Trophoblast cell (in vitro differentiated cells and primary cell): Measurements from ENCODE around the gene CNPPD1.

ENCODE experiments used
- DNase-seq, 2 donors: peaks; one replicate each; pipeline ENCODE4 v3.0.0-alpha.2; 2016
- H2AFZ ChIP-seq: 2 replicates; pipeline ENCODE4 v1.6.1; 2013; ENCODE audit warnings: low read length, moderate library complexity, mild to moderate bottlenecking; ENCODE audit not compliant: insufficient read depth, poor library complexity
- H2AK5ac ChIP-seq: 2 replicates; pipeline ENCODE4 v1.6.1; 2013; ENCODE audit warnings: mild to moderate bottlenecking, low read length
- H2BK120ac ChIP-seq: 2 replicates; pipeline ENCODE4 v1.6.1; 2013; ENCODE audit warnings: low read length, mild to moderate bottlenecking, moderate library complexity; ENCODE audit not compliant: insufficient read depth, poor library complexity
- H2BK12ac ChIP-seq: 2 replicates; pipeline ENCODE4 v1.6.1; 2013; ENCODE audit warnings: mild to moderate bottlenecking, low read length, moderate library complexity
- H2BK5ac ChIP-seq: 2 replicates; pipeline ENCODE4 v1.6.1; 2013; ENCODE audit warnings: low read length, low read depth, moderate library complexity, mild to moderate bottlenecking; ENCODE audit not compliant: poor library complexity
- H3K14ac ChIP-seq: 2 replicates; pipeline ENCODE4 v1.6.1; 2013; ENCODE audit warnings: mild to moderate bottlenecking, low read length
- H3K18ac ChIP-seq: 2 replicates; pipeline ENCODE4 v1.6.1; 2013; ENCODE audit warnings: mild to moderate bottlenecking, low read length
- H3K23ac ChIP-seq: 2 replicates; pipeline ENCODE4 v1.6.1; 2013; ENCODE audit warnings: low read length
- H3K27ac ChIP-seq: 2 replicates; pipeline ENCODE4 v1.5.1; 2013; ENCODE audit warnings: low read depth, mild to moderate bottlenecking, inconsistent platforms, low read length, moderate library complexity
- H3K27me3 ChIP-seq: 2 replicates; pipeline ENCODE4 v1.6.1; 2013; ENCODE audit warnings: inconsistent platforms, mild to moderate bottlenecking, low read length, moderate library complexity; ENCODE audit not compliant: insufficient read depth
- H3K36me3 ChIP-seq, 2 experiments: 1 replicate in 1 of 2; 2 replicates in 1 of 2; pipeline ENCODE4 v1.6.1; 2013; ENCODE audit warnings: low read length in 2 of 2, mild to moderate bottlenecking in 2 of 2, moderate library complexity in 1 of 2; ENCODE audit not compliant: insufficient read depth in 2 of 2, control insufficient read depth in 1 of 2
- H3K4ac ChIP-seq: 2 replicates; pipeline ENCODE4 v1.6.1; 2013; ENCODE audit warnings: low read depth, mild to moderate bottlenecking, low read length, moderate library complexity
- H3K4me1 ChIP-seq, 2 experiments: 1 replicate in 1 of 2; 2 replicates in 1 of 2; pipeline ENCODE4 v1.6.1; 2013; ENCODE audit warnings: low read length in 2 of 2, mild to moderate bottlenecking in 2 of 2, moderate library complexity in 1 of 2; ENCODE audit not compliant: insufficient read depth in 2 of 2, control insufficient read depth in 1 of 2
- H3K4me2 ChIP-seq: 2 replicates; pipeline ENCODE4 v1.6.1; 2013; ENCODE audit warnings: inconsistent platforms, mild to moderate bottlenecking, low read length, moderate library complexity
- H3K4me3 ChIP-seq: 2 replicates; pipeline ENCODE4 v1.5.1; 2013; ENCODE audit warnings: mild to moderate bottlenecking, low read depth, low read length, inconsistent platforms
- H3K79me1 ChIP-seq: one replicate; pipeline ENCODE4 v1.6.1; 2013; ENCODE audit warnings: low read length
- H3K79me2 ChIP-seq: 2 replicates; pipeline ENCODE4 v1.6.1; 2013; ENCODE audit warnings: low read length, mild to moderate bottlenecking; ENCODE audit not compliant: control insufficient read depth, insufficient read depth, poor library complexity
- H3K9ac ChIP-seq: 2 replicates; pipeline ENCODE4 v1.6.1; 2013; ENCODE audit warnings: mild to moderate bottlenecking, low read length
- H3K9me3 ChIP-seq: 2 replicates; pipeline ENCODE4 v1.6.1; 2013; ENCODE audit warnings: low read depth, mild to moderate bottlenecking, control low read depth, inconsistent platforms, low read length; ENCODE audit not compliant: insufficient read depth
- H4K12ac ChIP-seq: 2 replicates; pipeline ENCODE4 v1.6.1; 2013; ENCODE audit warnings: low read depth, mild to moderate bottlenecking, low read length, moderate library complexity
- H4K8ac ChIP-seq: 2 replicates; pipeline ENCODE4 v1.6.1; 2013; ENCODE audit warnings: low read depth, mild to moderate bottlenecking, low read length, moderate library complexity
- H4K91ac ChIP-seq: one replicate; pipeline ENCODE4 v1.6.1; 2013; ENCODE audit warnings: low read depth, mild to moderate bottlenecking, low read length, moderate library complexity
- WGBS: extraction: QIAGEN DNeasy Blood & Tissue Kit; methylation state at CpG from one replicate; pipeline ENCODE4 v1.1.7; 2013; ENCODE audit warnings: missing lambda C conversion rate; ENCODE audit not compliant: insufficient read length, insufficient coverage; ENCODE audit errors: extremely low coverage; 5-methylcytosine and 5-hydroxymethylcytosine counted together

The CNPPD1 gene

DNA sequence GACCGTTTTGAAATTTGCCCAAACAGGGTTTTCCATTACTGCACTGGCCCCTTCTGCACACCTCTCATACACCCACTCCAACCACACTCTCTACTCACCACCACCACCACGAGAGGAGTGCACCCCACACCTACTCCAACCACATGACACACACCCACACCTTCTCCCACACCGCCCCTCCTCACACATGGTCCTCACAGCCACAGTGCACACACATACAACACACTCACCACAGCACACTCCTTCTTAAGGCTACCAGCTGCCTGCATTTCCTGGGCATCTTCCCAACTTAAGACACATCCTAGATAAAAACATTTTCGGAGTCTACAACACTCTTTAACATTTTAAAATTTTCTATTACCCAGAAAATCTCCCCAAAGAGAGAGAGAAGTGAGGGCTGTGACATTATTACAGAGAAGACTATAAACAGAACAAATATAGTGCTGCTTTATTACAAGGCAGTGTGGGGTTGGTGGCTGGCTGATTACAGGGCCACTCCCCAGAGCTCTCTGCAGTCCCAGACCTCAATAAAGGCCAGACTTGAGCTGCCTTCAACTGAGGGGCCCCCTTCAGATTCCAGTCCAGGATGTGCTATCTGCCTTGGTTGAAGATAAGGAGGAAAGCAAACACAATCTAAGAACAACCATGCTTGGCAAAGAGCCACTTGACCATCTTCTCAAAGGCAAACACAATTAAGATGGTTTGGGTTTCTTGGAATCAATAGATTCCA is 52.2 kb downstream of the CNPPD1 start:
- H4K12ac ChIP-seq, result no peak overlapping the region
- WGBS, result 100% methylated on average over 1 of the region's 4 CpGs
- H3K4me2 ChIP-seq, result no peak overlapping the region

GRCh38 chr2:219123356-219124135 is 53.2 kb downstream of the CNPPD1 start:
- Histone ChIP-seq H3K23ac (no peak overlapping the region), H3K79me2 (peaks cover 2% of the 10 kb centered on the region), H4K12ac (no peak overlapping the region), H3K27ac (no peak overlapping the region), H3K14ac (no peak overlapping the region), H3K79me1 (no peaks in the 10 kb centered on the region), H3K9me3 (no peaks in the 10 kb centered on the region), H3K4me2 (no peak overlapping the region), H2AK5ac (no peak overlapping the region), H2BK5ac (no peak overlapping the region), H3K9ac (no peak overlapping the region), H4K8ac (no peak overlapping the region), H3K36me3 (no peaks in the 10 kb centered on the region), H2BK120ac (no peak overlapping the region), H3K4me3 (no peak overlapping the region), H3K4ac (no peak overlapping the region), H4K91ac (no peak overlapping the region), H2AFZ (no peak overlapping the region), H3K4me1 (peaks cover 2 to 10% of the 10 kb centered on the region in 2 experiments), H3K27me3 (no peaks in the 10 kb centered on the region), H3K18ac (no peak overlapping the region), H2BK12ac (no peak overlapping the region)
- DNase-seq, result no peak
- WGBS, result no CpG with 5 or more reads among the region's 8 CpGs

More for the DNA sequence above, 52.2 kb downstream of the CNPPD1 start:
- Histone ChIP-seq H4K91ac (no peak overlapping the region), H2BK12ac (no peak overlapping the region), H3K79me1 (no peaks in the 10 kb centered on the region), H4K8ac (no peak overlapping the region), H3K18ac (no peak overlapping the region), H3K14ac (no peak overlapping the region), H2BK120ac (no peak overlapping the region), H3K4me1 (peaks cover 2 to 10% of the 10 kb centered on the region in 2 experiments), H3K4me3 (no peak overlapping the region), H2AK5ac (no peak overlapping the region), H3K9me3 (no peaks in the 10 kb centered on the region), H3K36me3 (no peaks in the 10 kb centered on the region), H3K9ac (no peak overlapping the region), H3K27me3 (no peaks in the 10 kb centered on the region), H2BK5ac (no peak overlapping the region), H3K4ac (no peak overlapping the region), H3K23ac (no peak overlapping the region), H3K79me2 (peaks cover 2% of the 10 kb centered on the region), H2AFZ (peak overlapping the region; percentile 26), H3K27ac (no peak overlapping the region)
- no peak for DNase-seq

- DNase-seq, result peak in 1 of 2 donors; percentile 43
- H2BK5ac ChIP-seq, result no peak overlapping the region
- H3K9ac ChIP-seq, result peak overlapping the region; percentile 33
- H3K79me2 ChIP-seq, result peaks cover 2% of the 10 kb centered on the region
- H3K18ac ChIP-seq, result no peak overlapping the region
- no peaks in the 10 kb centered on the region for H3K9me3 ChIP-seq
- no peaks in the 10 kb centered on the region for H3K36me3 ChIP-seq
- H2BK120ac ChIP-seq, result no peak overlapping the region
- H3K14ac ChIP-seq, result no peak overlapping the region
- H3K4ac ChIP-seq, result no peak overlapping the region
- H3K27me3 ChIP-seq, result no peaks in the 10 kb centered on the region
- no peak overlapping the region for H3K4me3 ChIP-seq
- H4K91ac ChIP-seq, result peak overlapping the region; percentile 18
- no peak overlapping the region for H4K12ac ChIP-seq
- no peak overlapping the region for H4K8ac ChIP-seq
- WGBS, result no CpG with 5 or more reads among the region's 5 CpGs
- no peak overlapping the region for H3K27ac ChIP-seq
- H3K4me1 ChIP-seq, result peaks cover 2 to 10% of the 10 kb centered on the region in 2 experiments
- no peak overlapping the region for H3K23ac ChIP-seq
- H2BK12ac ChIP-seq, result no peak overlapping the region
- no peak overlapping the region for H3K4me2 ChIP-seq
- no peak overlapping the region for H2AK5ac ChIP-seq
- no peak overlapping the region for H2AFZ ChIP-seq
- H3K79me1 ChIP-seq, result no peaks in the 10 kb centered on the region
These were observed 54.3 kb downstream of the CNPPD1 start for GRCh38 chr2:219122202-219122980.
